HepG2 (cell line): ENCODE measurements around the gene NR1H3. TPM values are rescaled to one million over a fixed set of nuclear protein-coding genes. Genes with fewer than 3 reads are reported as not detected.

Experiments used
- GABPB1 ChIP-seq: IDR thresholded peaks from 2 replicates; pipeline ENCODE4 v1.6.1; 2016; ENCODE audit warnings: mild to moderate bottlenecking, missing genetic modification reagents, moderate library complexity, missing compliant biosample characterization
- KDM3A ChIP-seq: IDR thresholded peaks from 2 replicates; pipeline ENCODE4 v1.6.1; 2018; ENCODE audit warnings: low read depth, missing compliant biosample characterization
- MEIS1 ChIP-seq: sonication (generic); formaldehyde crosslinking; IDR thresholded peaks from 2 replicates; pipeline ENCODE4 v1.9.0; 2021; ENCODE audit warnings: mild to moderate bottlenecking, missing genetic modification reagents, moderate library complexity, borderline replicate concordance
- REST ChIP-seq, 2 experiments: IDR thresholded peaks; 2 replicates each; pipeline ENCODE4 v1.6.1; 2011 to 2012; ENCODE audit warnings: low read length in 2 of 2, borderline replicate concordance in 1 of 2, low read depth in 1 of 2, mild to moderate bottlenecking in 1 of 2, moderate library complexity in 1 of 2
- SALL2 ChIP-seq: sonication (generic); formaldehyde crosslinking; IDR thresholded peaks from 2 replicates; pipeline ENCODE4 v1.8.1; 2023; ENCODE audit warnings: mild to moderate bottlenecking, missing genetic modification reagents, inconsistent platforms
- STAT5B ChIP-seq: sonication (generic); formaldehyde crosslinking; IDR thresholded peaks from 2 replicates; pipeline ENCODE4 v1.4.0; 2020; ENCODE audit warnings: missing genetic modification reagents
- TFDP1 ChIP-seq: IDR thresholded peaks from 2 replicates; pipeline ENCODE4 v1.6.1; 2016; ENCODE audit warnings: missing compliant biosample characterization, missing genetic modification reagents, borderline replicate concordance
- ZNF124 ChIP-seq: sonication (generic); formaldehyde crosslinking; IDR thresholded peaks from 2 replicates; pipeline ENCODE4 v1.4.0; 2020; ENCODE audit warnings: missing genetic modification reagents
- ZNF274 ChIP-seq: sonication (generic); formaldehyde crosslinking; IDR thresholded peaks from 2 replicates; pipeline ENCODE4 v1.5.1; 2020; ENCODE audit warnings: mild to moderate bottlenecking, missing genetic modification reagents
- ZNF44 ChIP-seq: sonication (generic); formaldehyde crosslinking; IDR thresholded peaks from 2 replicates; pipeline ENCODE4 v1.5.1; 2020; ENCODE audit warnings: mild to moderate bottlenecking, missing genetic modification reagents
- polyA plus RNA-seq, 8 experiments: library from polyadenylated mRNA; depleted of rRNA in 3 of 8; stranded (reverse) in 7 of 8; unstranded in 1 of 8; fragments of >200 nt; fragmentation: Illumina TruSeq in 4 of 8; extraction: Trizol in 4 of 8; gene quantifications; 2 replicates each; pipeline versions ENCODE4 v1.2.1 to v1.2.3, GENCODE V29; 2011 to 2016; ENCODE audit warnings: low read depth in 4 of 8, missing spikeins in 1 of 8, mixed read lengths in 1 of 8; ENCODE audit not compliant: insufficient read depth in 1 of 8
- total RNA-seq, 5 experiments: library from RNA; depleted of rRNA; stranded (reverse); fragments of >200 nt; fragmentation: Illumina TruSeq; extraction: Trizol; gene quantifications; 2 replicates each; pipeline ENCODE4 v1.2.3, GENCODE V29; 2016; ENCODE audit warnings: low read depth in 1 of 5
- TF ChIP-seq, protein P1 (sequence below): sonication (generic); formaldehyde crosslinking; IDR thresholded peaks from 2 replicates; pipeline ENCODE4 v1.5.1; 2020; ENCODE audit warnings: missing genetic modification reagents, mild to moderate bottlenecking, borderline replicate concordance
- TF ChIP-seq, protein P2 (sequence below): sonication (generic); formaldehyde crosslinking; IDR thresholded peaks from 2 replicates; pipeline ENCODE4 v1.4.0; 2020; ENCODE audit warnings: mild to moderate bottlenecking, missing genetic modification reagents, borderline replicate concordance

The NR1H3 gene
- total and polyA plus RNA-seq, 2 of the 13 experiments (the other 11 are each of a cell fraction or from before 2014, with no cell fraction given), result 41.8 to 102 TPM

DNA sequence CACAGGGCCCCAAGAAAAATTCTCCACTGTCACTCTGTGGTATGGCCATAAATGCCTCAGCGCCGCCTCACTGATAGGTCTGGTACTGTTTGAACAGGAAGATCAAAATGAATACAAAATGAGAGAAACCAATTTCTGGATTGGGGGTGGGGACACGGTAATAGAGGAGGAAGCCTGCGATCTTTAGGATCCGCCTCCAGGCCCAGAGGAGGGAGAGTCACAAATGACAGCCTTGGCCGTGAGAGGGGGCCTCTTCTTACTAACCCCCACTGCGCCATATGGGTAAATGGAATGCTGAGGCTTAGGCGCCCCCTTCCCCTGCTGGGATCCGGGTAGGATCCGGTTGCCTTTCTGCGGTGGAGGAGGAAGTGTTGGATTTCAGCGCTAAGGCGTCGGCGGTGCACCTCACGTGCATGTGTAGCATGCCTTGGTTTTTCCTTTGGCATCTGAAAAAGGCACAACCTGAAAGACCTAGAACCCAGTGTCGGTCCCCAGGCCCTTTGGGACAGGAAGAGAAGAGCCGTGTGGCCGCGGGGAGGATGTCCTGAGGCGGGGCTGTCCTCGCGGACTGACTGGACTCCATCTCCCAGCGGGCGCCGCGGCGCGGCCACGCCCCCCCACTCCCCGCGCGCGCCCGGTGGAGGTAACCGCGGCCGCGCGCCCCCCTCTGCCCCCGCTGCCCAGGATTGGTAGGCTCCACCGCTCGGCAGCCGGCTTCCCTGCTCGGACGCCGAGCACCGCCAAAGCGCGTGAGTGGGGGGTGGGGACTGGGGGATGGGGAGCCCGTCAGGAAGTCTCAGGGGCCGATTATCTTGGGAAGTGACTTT is 11.4 kb downstream of the NR1H3 start (continued):
- TF ChIP-seq, protein P1, sequence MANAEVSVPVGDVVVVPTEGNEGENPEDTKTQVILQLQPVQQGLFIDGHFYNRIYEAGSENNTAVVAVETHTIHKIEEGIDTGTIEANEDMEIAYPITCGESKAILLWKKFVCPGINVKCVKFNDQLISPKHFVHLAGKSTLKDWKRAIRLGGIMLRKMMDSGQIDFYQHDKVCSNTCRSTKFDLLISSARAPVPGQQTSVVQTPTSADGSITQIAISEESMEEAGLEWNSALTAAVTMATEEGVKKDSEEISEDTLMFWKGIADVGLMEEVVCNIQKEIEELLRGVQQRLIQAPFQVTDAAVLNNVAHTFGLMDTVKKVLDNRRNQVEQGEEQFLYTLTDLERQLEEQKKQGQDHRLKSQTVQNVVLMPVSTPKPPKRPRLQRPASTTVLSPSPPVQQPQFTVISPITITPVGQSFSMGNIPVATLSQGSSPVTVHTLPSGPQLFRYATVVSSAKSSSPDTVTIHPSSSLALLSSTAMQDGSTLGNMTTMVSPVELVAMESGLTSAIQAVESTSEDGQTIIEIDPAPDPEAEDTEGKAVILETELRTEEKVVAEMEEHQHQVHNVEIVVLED, result peak; percentile 26; the same call in 1 of the 2 replicates
- TF ChIP-seq MEIS1 (CRISPR knock-in tag) (0 out of 2 replicates have a peak, but pooled peaks have one; percentile 6), ZNF124 (CRISPR knock-in tag) (peak; percentile 16; the same call in 1 of the 2 replicates), TFDP1 (no peak), KDM3A (peak; percentile 31; the same call in 1 of the 2 replicates), STAT5B (CRISPR knock-in tag) (peak; percentile 31; the same call in 1 of the 2 replicates), SALL2 (peak; percentile 62; the same call in 1 of the 2 replicates), REST (IDR thresholded peaks at IDR 0.05; ENCODE audit: borderline replicate concordance in 1 of 2, low read depth in 1 of 2, low read length in 2 of 2) (0 out of 4 replicates have a peak, but pooled peaks of 1 of the 2 experiments have one; percentile 13), ZNF44 (CRISPR knock-in tag) (no peak), ZNF274 (CRISPR knock-in tag) (peak; percentile 20; the same call in 1 of the 2 replicates), GABPB1 (CRISPR knock-in tag) (peak; percentile 73)
- TF ChIP-seq, protein P2, sequence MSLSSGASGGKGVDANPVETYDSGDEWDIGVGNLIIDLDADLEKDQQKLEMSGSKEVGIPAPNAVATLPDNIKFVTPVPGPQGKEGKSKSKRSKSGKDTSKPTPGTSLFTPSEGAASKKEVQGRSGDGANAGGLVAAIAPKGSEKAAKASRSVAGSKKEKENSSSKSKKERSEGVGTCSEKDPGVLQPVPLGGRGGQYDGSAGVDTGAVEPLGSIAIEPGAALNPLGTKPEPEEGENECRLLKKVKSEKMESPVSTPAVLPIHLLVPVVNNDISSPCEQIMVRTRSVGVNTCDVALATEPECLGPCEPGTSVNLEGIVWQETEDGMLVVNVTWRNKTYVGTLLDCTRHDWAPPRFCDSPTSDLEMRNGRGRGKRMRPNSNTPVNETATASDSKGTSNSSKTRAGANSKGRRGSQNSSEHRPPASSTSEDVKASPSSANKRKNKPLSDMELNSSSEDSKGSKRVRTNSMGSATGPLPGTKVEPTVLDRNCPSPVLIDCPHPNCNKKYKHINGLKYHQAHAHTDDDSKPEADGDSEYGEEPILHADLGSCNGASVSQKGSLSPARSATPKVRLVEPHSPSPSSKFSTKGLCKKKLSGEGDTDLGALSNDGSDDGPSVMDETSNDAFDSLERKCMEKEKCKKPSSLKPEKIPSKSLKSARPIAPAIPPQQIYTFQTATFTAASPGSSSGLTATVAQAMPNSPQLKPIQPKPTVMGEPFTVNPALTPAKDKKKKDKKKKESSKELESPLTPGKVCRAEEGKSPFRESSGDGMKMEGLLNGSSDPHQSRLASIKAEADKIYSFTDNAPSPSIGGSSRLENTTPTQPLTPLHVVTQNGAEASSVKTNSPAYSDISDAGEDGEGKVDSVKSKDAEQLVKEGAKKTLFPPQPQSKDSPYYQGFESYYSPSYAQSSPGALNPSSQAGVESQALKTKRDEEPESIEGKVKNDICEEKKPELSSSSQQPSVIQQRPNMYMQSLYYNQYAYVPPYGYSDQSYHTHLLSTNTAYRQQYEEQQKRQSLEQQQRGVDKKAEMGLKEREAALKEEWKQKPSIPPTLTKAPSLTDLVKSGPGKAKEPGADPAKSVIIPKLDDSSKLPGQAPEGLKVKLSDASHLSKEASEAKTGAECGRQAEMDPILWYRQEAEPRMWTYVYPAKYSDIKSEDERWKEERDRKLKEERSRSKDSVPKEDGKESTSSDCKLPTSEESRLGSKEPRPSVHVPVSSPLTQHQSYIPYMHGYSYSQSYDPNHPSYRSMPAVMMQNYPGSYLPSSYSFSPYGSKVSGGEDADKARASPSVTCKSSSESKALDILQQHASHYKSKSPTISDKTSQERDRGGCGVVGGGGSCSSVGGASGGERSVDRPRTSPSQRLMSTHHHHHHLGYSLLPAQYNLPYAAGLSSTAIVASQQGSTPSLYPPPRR, result 0 out of 2 replicates have a peak, but pooled peaks have one; percentile 11
